ENCODE data around the gene PON2. TPM values are rescaled to one million over a fixed set of nuclear protein-coding genes. Genes with fewer than 3 reads are reported as not detected.

The PON2 gene
- total RNA-seq, 1 donor from 2014 or later: 36.5 TPM

GRCh38 chr7:95411666-95412065 is 23.2 kb downstream of the PON2 start:
- DNase-seq: no peak
- no peaks in the 10 kb centered on the region for H3K9me3 ChIP-seq (replicated peaks)
- no peak overlapping the region for H3K4me3 ChIP-seq
- TF ChIP-seq, protein P1, sequence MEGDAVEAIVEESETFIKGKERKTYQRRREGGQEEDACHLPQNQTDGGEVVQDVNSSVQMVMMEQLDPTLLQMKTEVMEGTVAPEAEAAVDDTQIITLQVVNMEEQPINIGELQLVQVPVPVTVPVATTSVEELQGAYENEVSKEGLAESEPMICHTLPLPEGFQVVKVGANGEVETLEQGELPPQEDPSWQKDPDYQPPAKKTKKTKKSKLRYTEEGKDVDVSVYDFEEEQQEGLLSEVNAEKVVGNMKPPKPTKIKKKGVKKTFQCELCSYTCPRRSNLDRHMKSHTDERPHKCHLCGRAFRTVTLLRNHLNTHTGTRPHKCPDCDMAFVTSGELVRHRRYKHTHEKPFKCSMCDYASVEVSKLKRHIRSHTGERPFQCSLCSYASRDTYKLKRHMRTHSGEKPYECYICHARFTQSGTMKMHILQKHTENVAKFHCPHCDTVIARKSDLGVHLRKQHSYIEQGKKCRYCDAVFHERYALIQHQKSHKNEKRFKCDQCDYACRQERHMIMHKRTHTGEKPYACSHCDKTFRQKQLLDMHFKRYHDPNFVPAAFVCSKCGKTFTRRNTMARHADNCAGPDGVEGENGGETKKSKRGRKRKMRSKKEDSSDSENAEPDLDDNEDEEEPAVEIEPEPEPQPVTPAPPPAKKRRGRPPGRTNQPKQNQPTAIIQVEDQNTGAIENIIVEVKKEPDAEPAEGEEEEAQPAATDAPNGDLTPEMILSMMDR (IDR thresholded peaks at IDR 0.05; ENCODE audit: borderline replicate concordance): no peak
- intact Hi-C loops (cut with micrococcal nuclease): no loop called here
- no peaks in the 10 kb centered on the region for H3K27me3 ChIP-seq (ENCODE audit: low read depth)
- H3K36me3 ChIP-seq: peaks cover 65% of the 10 kb centered on the region
- H3K27ac ChIP-seq (replicated peaks): no peak overlapping the region
- H3K4me1 ChIP-seq: no peaks in the 10 kb centered on the region

GRCh38 chr7:95411036-95411435 is 23.8 kb downstream of the PON2 start:
- Histone ChIP-seq H3K4me3 (no peak overlapping the region), H3K4me1 (no peaks in the 10 kb centered on the region), H3K27ac (replicated peaks) (no peak overlapping the region), H3K9me3 (replicated peaks) (no peaks in the 10 kb centered on the region), H3K36me3 (peaks cover 68% of the 10 kb centered on the region), H3K27me3 (ENCODE audit: low read depth) (no peaks in the 10 kb centered on the region)
- TF ChIP-seq, protein P1 (IDR thresholded peaks at IDR 0.05; ENCODE audit: borderline replicate concordance): no peak
- intact Hi-C loops (cut with micrococcal nuclease): no loop called here
- no peak for DNase-seq

- peaks cover 54% of the 10 kb centered on the region for H3K36me3 ChIP-seq
Measured at GRCh38 chr7:95407751-95408150, 27.1 kb downstream of the PON2 start.

GRCh38 chr7:95405800-95406199 is 29.0 kb downstream of the PON2 start:
- peaks cover 5% of the 10 kb centered on the region for H3K4me1 ChIP-seq
- no peak overlapping the region for H3K4me3 ChIP-seq
- TF ChIP-seq, protein P1 (IDR thresholded peaks at IDR 0.05; ENCODE audit: borderline replicate concordance): no peak
- DNase-seq: no peak
- no peak overlapping the region for H3K27ac ChIP-seq (replicated peaks)
- intact Hi-C loops (cut with micrococcal nuclease): no loop called here
- peaks cover 35% of the 10 kb centered on the region for H3K36me3 ChIP-seq
- H3K27me3 ChIP-seq (ENCODE audit: low read depth): no peaks in the 10 kb centered on the region
- H3K9me3 ChIP-seq (replicated peaks): no peaks in the 10 kb centered on the region

More at GRCh38 chr7:95407751-95408150, 27.1 kb downstream of the PON2 start:
- intact Hi-C loops (cut with micrococcal nuclease): no loop called here
- H3K27ac ChIP-seq (replicated peaks): no peak overlapping the region
- peaks cover 5% of the 10 kb centered on the region for H3K4me1 ChIP-seq
- no peak overlapping the region for H3K4me3 ChIP-seq
- H3K9me3 ChIP-seq (replicated peaks): no peaks in the 10 kb centered on the region
- no peak for DNase-seq
- H3K27me3 ChIP-seq (ENCODE audit: low read depth): no peaks in the 10 kb centered on the region
- TF ChIP-seq, protein P1 (IDR thresholded peaks at IDR 0.05; ENCODE audit: borderline replicate concordance): no peak

DNA sequence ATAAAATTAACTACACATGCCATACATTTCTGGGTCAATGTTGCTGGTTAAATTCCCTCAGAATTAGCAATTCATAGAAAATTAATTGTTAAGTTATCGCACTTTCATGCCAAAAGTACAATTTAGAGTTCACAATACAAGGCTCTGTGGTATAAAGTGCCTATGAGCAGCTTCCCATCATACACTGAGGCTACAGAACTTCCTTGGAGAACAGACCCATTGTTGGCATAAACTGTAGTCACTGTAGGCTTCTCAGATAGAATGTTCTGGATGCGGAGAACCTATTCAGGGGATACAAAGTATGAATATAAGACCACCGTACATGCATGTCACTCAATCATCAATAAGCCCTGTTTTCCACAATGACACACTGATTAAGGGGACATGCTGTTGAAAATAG is 29.6 kb downstream of the PON2 start:
- no peak for DNase-seq
- Histone ChIP-seq H3K27me3 (ENCODE audit: low read depth) (no peaks in the 10 kb centered on the region), H3K27ac (replicated peaks) (no peak overlapping the region), H3K4me3 (no peak overlapping the region), H3K4me1 (peaks cover 5% of the 10 kb centered on the region), H3K9me3 (replicated peaks) (no peaks in the 10 kb centered on the region), H3K36me3 (peaks cover 29% of the 10 kb centered on the region)
- intact Hi-C loops (cut with micrococcal nuclease): no loop called here
- TF ChIP-seq, protein P1 (IDR thresholded peaks at IDR 0.05; ENCODE audit: borderline replicate concordance): no peak
